GM23248 (cell line): Measurements from ENCODE around the gene DBF4B.

ENCODE experiments used
- EZH2 ChIP-seq: fragments of 200-600 bp; sonication (generic); IDR thresholded peaks from 2 replicates; pipeline ENCODE4 v1.6.1; 2018; ENCODE audit warnings: antibody characterized with exemption, mild to moderate bottlenecking; ENCODE audit not compliant: insufficient read depth, poor library complexity, severe bottlenecking
- EZH2phosphoT487 ChIP-seq: fragments of 200-600 bp; sonication (generic); IDR thresholded peaks from 2 replicates; pipeline ENCODE4 v1.6.1; 2018; ENCODE audit warnings: antibody characterized with exemption, moderate library complexity, mild to moderate bottlenecking, low read depth; ENCODE audit not compliant: insufficient read depth

- no peak for TF ChIP-seq EZH2
- TF ChIP-seq EZH2phosphoT487: no peak
Observed at GRCh38 chr17:44795928-44796327, 87.5 kb downstream of the DBF4B start.
